HG02884 (cell line): Measurements from ENCODE around the gene ANKLE2.
"Not testable (repeated sequence)": the region's sequence is repeated elsewhere in the genome, so short reads cannot be mapped to it uniquely, and the experiment has no call there.

Experiments
- ATAC-seq: cut with Tn5 transposase; IDR thresholded peaks from one replicate; pipeline ENCODE4 v1.9.1; 2021; ENCODE audit warnings: mild to moderate bottlenecking, moderate library complexity; ENCODE audit not compliant: unreplicated experiment

The ANKLE2 gene

GRCh38 chr12:132761032-132761920 lies at the start of gene ANKLE2:
Gene ANKLE2, minus strand, starts transcription at chr12:132761832. Its CDS starts 34 bp downstream, at chr12:132761798.
- peak; percentile 20 for ATAC-seq

DNA sequence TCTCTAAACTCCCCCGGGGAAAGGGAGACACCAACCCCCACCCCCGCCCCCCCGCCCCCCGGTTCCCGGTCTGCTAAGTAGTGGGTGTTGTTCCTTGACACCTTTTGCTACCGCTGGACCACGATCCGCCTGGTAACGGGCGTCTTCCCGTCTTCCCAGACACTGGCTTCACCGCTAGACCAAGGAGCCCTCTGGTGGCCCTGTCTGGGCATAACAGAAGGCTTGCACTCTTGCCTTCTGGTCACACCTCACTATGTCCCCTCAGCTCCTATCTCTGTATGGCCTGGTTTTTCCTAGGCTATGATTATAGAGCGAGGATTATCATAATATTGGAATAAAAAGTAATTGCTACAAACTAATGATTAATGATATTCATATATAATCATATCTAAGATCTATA lies 47.8 kb upstream of the ANKLE2 start:
- ATAC-seq = not testable (repeated sequence)

DNA sequence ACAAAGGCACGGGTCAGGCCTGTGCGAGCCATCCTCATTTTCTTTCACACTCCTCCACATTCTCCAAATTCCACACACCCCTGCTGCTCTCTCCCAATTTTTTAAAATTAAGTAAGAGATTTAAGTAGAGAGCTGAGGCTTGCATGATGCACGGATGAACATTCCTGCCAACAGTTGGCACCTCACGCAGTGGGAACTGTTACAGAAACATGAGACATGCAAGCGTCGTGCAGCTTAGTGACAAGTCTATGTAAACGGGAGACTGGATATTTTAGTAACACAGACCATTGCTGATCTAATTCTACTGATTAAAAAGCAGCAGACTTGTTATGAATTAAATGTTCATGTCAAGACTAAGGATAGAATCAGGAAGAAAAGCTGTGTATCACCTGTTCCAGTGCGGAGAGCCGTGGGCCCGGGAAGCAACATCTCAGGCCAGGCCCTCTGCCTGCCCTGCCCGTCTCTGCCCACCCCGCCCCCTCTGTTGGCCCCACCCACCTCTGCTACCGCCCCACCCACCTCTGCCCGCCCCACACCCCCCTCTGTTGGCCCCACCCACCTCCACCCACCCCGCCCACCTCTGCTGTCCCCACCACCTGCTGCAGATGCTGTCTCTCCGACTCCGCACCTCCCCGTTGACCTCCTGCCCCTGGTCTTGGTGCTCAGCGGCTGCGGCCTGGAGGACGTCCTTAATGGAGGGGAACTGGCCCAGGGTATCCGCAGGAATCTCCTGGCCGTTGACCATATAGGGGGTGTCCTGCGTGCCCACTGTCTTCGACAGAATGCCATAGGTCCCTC lies 45.9 kb upstream of the ANKLE2 start:
- ATAC-seq = no peak

- no peak for ATAC-seq
Observed at GRCh38 chr12:132806857-132807256, 45.2 kb upstream of the ANKLE2 start.

DNA sequence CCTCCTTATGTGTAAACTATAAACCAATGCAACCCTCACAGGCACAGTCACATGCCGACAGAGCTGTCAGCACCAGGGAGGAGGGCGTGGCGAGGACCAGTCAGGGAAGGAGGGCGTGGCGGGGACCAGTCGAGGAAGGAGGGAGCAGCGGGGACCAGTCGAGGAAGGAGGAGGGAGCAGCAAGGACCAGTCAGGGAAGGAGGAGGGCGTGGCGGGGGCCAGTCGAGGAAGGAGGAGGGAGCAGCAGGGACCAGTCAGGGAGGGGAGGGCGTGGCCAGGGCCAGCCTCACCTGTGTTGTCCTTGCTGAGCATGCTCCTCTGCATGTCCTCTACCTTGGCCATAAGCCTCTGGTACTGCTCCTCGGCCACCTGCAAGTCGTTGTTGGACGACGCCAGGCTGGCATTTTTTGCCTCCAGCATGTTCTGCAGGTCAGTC lies 42.8 kb upstream of the ANKLE2 start:
- no peak for ATAC-seq

DNA sequence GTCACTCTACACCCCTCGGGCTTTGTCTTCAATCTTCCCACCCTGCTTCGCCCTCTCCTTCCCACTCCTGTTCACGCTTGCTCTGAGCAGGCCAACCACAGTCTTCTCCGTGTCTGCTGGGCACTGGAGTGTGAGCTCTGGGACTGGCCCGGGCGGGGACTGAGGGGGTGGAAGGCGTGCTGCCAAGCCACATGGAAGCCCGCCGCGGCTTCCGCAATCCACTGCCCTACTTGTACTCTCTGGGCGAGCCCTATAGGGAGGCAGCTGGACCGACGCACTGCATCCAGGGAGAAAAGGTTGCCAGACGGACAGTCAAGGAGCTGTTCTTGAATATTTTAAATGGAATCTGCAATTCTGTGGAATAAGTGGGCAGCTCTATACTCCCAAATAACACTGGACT lies 42.3 kb upstream of the ANKLE2 start:
- no peak for ATAC-seq

DNA sequence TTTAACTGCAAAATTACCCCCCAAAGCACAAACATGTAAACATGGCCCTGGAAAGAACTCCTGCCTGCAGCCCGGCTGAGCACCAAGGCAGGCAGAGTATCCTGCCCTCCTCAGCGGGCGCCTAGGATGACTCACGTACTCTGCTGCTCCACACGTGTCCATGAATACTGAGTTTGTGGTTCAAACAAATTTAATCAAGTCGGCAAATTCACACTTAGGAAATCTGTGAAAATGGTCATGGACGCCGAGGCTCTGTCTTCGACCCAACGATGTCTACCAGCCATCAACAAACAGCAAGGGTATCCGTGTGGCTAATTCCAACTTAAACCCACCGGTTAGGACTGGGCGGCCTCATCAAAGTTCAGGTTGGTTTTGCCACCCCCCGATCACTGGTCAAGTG lies 41.5 kb upstream of the ANKLE2 start:
- ATAC-seq = no peak

- ATAC-seq = no peak
Observed at GRCh38 chr12:132801741-132802140, 40.1 kb upstream of the ANKLE2 start.

DNA sequence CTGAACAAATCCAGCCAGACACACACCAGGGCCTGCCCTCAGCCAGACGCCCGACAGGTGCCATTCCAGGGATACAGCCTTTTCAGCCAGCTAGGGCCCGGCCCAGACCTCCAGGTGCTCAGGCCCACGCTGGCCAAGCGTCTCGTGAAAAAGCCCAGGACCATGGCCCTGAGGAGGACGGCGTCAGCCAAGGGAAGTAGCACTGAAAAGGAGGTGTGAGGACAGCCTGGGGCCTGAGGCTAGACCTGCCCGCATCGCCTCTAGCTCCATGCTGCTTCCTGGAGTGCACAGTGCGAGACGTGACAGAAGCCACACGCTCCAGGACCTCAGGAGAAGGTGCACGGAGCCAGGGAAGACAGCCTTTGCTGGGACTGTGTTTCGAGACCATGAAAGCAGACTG lies 37.2 kb upstream of the ANKLE2 start:
- ATAC-seq = no peak

- no peak for ATAC-seq
Observed at GRCh38 chr12:132797820-132798570, 36.4 kb upstream of the ANKLE2 start.

- no peak for ATAC-seq
Observed at GRCh38 chr12:132795847-132796246, 34.2 kb upstream of the ANKLE2 start.

DNA sequence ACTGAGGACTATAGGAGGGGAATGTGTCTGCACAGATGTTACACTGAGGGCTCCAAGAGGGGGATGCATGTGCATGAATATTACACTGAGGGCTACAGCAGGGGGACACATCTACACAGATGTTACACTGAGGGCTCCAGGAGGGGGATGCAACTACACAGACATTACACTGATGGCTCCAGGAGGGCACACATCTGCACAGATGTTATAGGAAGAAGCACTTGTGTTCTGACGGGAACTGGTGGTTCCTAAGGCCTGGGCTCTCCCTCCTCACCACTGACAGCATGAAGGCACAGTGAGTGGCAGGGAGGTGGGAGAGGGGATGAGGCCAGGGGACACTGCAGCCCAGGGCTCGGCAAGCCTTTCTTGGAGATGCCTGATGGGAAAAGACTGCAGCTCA lies 30.3 kb upstream of the ANKLE2 start:
- ATAC-seq = not testable (repeated sequence)

GRCh38 chr12:132789099-132789471 lies 27.5 kb upstream of the ANKLE2 start:
- ATAC-seq = no peak

GRCh38 chr12:132788375-132789098 lies 26.9 kb upstream of the ANKLE2 start:
- no peak for ATAC-seq

GRCh38 chr12:132787877-132788276 lies 26.2 kb upstream of the ANKLE2 start:
- ATAC-seq = no peak

GRCh38 chr12:132786192-132786591 lies 24.6 kb upstream of the ANKLE2 start:
- ATAC-seq = no peak

DNA sequence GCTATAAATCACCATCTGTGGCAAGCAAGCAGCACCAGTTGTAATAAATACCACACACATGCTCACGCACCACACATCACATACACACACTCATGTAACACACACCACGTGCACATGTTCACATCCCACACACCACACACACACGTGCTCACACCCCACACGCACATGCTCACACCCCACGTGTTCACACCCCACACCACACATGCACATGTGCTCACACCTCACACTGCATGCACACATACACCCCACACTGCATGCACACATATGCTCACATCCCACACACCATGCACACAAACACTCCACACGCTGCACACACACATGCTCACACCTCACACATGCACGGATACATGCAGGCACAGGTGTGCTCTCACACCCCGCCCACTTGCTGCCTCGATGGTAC lies 22.9 kb upstream of the ANKLE2 start:
- no peak for ATAC-seq

- ATAC-seq = no peak
Observed at GRCh38 chr12:132783917-132784531, 22.4 kb upstream of the ANKLE2 start.

DNA sequence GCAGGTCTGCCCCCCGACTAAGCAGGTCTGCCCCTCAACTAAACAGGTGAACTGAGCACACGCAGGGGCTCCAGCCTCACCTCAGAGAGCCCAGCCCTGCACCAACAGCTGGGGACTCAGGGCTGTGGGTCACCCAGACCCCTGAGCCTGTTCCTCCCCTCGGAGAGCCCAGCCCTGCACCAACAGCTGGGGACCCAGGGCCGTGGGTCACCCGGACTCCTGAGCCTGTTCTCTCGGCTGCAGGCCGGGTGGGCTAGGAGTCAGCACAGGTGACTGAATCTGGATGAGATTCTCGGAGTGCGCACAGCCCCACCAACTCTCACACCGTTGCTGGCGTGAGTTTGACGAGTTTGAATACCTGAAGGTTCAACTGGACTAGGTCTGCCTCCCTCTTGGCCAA lies 20.3 kb upstream of the ANKLE2 start:
- ATAC-seq = no peak

DNA sequence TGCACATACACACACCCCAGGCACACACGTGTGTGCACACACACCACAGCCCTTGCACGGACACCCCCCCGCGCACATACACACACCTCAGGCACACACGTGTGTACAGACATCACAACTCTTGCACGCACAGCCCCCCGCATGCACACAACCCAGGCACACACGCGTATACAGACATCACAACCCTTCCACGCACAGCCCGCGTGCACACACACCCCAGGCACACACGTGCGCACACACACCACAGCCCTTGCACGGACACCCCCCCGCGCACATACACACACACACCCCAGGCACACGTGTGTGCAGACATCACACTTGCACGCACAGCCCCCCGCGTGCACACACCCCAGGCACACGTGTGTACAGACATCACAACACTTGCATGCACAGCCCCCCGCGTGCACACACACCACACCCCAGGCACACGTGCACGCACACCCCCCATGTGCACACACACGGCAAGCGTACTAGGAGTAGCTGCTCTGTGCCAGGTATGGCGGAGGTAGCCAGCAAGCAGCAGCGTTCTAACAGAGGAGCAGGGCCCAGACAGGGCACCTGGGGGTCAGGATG lies 18.2 kb upstream of the ANKLE2 start:
- ATAC-seq = no peak
